AG10803 (cell line): Measurements from ENCODE around the gene IFITM5.

ENCODE experiments used
- DNase-seq: peaks from one replicate; pipeline ENCODE4 v3.0.0; 2010; ENCODE audit warnings: low read depth
- H3K4me3 ChIP-seq: 2 replicates; pipeline ENCODE4 v1.5.1; 2011; ENCODE audit warnings: mild to moderate bottlenecking, low read length, control low read depth
- TF ChIP-seq, protein P1 (sequence below): conservative IDR thresholded peaks from 2 replicates; pipeline ENCODE4 v1.5.1; 2011; ENCODE audit warnings: mild to moderate bottlenecking, low read length, control low read depth, inconsistent platforms

IFITM5 gene

DNA sequence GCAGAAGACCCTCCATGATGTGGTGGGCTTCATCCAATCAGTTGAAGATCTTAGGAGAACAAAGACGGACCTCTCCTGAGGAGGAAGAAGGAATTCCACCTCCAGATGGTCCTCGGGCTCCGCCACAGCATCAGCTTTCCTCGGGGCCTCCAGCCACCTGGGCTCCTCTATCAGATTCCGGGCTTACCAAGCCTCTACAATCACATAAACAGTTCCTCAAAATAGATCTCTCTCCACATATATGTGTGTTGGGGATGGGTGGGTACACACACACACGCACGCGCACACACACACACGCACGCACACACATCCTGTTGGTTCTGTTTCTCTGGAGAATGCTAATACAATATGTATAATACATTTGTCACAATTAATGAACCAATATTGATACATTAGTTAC is 39.9 kb downstream of the IFITM5 start:
- no peak for DNase-seq
- TF ChIP-seq, protein P1, sequence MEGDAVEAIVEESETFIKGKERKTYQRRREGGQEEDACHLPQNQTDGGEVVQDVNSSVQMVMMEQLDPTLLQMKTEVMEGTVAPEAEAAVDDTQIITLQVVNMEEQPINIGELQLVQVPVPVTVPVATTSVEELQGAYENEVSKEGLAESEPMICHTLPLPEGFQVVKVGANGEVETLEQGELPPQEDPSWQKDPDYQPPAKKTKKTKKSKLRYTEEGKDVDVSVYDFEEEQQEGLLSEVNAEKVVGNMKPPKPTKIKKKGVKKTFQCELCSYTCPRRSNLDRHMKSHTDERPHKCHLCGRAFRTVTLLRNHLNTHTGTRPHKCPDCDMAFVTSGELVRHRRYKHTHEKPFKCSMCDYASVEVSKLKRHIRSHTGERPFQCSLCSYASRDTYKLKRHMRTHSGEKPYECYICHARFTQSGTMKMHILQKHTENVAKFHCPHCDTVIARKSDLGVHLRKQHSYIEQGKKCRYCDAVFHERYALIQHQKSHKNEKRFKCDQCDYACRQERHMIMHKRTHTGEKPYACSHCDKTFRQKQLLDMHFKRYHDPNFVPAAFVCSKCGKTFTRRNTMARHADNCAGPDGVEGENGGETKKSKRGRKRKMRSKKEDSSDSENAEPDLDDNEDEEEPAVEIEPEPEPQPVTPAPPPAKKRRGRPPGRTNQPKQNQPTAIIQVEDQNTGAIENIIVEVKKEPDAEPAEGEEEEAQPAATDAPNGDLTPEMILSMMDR: no peak
- H3K4me3 ChIP-seq: no peak overlapping the region

GRCh38 chr11:257766-258493 is 41.4 kb downstream of the IFITM5 start:
- DNase-seq: no peak
- TF ChIP-seq, protein P1: no peak; the same call in 1 of the 2 replicates
- H3K4me3 ChIP-seq: no peak overlapping the region

- TF ChIP-seq, protein P1: no peak
- H3K4me3 ChIP-seq: no peak overlapping the region
- DNase-seq: no peak
Measured at GRCh38 chr11:256952-257737, 42.2 kb downstream of the IFITM5 start.

DNA sequence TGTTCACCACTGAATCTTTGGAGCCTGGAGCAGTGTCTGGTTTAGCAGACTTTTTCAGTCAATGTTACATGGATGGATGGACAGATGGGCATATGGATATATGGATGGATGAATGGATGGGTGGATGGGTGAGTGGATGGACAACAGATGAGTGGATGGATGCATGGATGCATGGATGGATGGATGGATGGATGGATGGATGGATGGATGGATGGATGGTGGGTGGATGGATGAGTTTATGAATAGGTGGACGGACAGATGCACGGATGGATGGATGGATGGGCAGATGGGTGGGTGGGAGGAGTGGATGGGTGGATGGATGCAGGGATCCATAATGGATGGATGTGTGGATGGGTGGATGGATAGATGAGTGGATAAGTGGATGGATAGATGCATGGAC is 43.5 kb downstream of the IFITM5 start:
- DNase-seq: no peak
- no peak overlapping the region for H3K4me3 ChIP-seq
- TF ChIP-seq, protein P1: no peak

GRCh38 chr11:255176-255575 is 44.1 kb downstream of the IFITM5 start:
- no peak overlapping the region for H3K4me3 ChIP-seq
- DNase-seq: peak; percentile 19
- TF ChIP-seq, protein P1: no peak

DNA sequence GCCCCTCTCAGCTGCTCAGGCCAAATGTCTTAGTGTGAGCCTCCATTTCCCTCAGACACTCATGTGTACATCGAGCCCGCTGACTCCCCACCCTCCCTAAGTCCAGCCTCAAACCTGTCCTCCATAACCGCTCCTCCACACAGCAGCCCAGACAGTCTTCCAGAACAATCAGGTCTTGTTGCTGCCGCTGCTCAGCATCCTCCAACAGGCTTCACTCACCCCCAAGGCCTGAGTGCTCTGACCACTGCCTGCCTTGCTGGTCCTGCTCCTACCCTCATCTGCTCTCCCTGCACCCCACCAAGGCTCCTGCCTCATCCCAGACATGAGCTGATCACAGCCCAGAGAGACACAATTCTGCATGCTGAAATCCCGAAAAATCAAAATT is 45.4 kb downstream of the IFITM5 start:
- DNase-seq: no peak
- TF ChIP-seq, protein P1: no peak

More for the DNA sequence above, 45.4 kb downstream of the IFITM5 start:
- H3K4me3 ChIP-seq: no peak overlapping the region
